ENCODE measurements around the gene HLA-DQB1.

- TF ChIP-seq, protein P1, sequence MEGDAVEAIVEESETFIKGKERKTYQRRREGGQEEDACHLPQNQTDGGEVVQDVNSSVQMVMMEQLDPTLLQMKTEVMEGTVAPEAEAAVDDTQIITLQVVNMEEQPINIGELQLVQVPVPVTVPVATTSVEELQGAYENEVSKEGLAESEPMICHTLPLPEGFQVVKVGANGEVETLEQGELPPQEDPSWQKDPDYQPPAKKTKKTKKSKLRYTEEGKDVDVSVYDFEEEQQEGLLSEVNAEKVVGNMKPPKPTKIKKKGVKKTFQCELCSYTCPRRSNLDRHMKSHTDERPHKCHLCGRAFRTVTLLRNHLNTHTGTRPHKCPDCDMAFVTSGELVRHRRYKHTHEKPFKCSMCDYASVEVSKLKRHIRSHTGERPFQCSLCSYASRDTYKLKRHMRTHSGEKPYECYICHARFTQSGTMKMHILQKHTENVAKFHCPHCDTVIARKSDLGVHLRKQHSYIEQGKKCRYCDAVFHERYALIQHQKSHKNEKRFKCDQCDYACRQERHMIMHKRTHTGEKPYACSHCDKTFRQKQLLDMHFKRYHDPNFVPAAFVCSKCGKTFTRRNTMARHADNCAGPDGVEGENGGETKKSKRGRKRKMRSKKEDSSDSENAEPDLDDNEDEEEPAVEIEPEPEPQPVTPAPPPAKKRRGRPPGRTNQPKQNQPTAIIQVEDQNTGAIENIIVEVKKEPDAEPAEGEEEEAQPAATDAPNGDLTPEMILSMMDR (IDR thresholded peaks at IDR 0.05), result no peak
- TF ChIP-seq POLR2A (IDR thresholded peaks at IDR 0.05), result no peak
- no peak for TF ChIP-seq POLR2AphosphoS5 (IDR thresholded peaks at IDR 0.05)
Measured at GRCh38 chr6:32641122-32641521, 25.3 kb downstream of the HLA-DQB1 start.
